HG02973 (cell line): ENCODE results near the gene DTNB.

ENCODE experiments used
- ATAC-seq: cut with Tn5 transposase; IDR thresholded peaks from one replicate; pipeline ENCODE4 v1.9.1; 2021; ENCODE audit warnings: moderate library complexity; ENCODE audit not compliant: unreplicated experiment

DTNB gene

DNA sequence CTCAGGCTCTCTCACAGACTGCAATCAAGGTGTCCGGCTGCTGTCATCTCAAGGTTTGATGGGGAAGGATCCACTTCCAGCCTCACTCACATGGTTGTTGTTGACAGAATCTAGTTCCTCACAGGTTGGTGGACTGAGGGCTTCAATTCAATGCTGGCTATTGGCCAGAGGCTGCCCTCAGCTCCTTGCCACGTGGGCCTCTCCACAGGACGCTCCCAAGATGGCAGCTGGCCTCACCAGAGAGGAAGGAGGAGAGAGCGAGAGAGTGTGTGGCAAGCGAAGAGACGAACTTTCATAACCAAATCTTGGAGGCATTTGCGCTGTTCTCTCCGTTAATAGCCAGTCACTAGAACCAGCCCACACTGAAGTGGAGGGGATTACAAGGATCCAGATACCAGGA, 318.1 kb downstream of the DTNB start:
- no peak for ATAC-seq

- ATAC-seq = no peak
Measured at GRCh38 chr2:25354116-25354515, 319.3 kb downstream of the DTNB start.

GRCh38 chr2:25349397-25349796, 324.0 kb downstream of the DTNB start:
- ATAC-seq = no peak

DNA sequence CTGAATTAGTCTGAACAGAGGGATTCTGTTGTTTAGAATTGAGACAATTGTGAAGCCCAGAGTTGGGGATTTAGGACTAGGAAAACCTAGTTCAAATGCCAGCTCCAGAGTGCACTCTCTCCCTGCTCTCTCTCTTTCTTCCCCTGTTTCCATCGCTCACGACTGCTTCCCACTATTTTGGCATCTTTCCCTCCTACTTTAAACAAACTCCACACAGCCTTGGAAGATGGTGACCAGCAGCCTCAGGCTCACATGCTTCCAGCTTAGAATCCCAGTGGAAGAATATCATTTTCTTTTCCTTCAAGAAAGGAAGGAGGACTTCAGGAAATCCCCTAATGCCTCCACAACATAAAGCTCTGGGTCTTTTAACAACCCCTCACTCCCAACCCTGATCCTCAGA, 325.5 kb downstream of the DTNB start:
- no peak for ATAC-seq

DNA sequence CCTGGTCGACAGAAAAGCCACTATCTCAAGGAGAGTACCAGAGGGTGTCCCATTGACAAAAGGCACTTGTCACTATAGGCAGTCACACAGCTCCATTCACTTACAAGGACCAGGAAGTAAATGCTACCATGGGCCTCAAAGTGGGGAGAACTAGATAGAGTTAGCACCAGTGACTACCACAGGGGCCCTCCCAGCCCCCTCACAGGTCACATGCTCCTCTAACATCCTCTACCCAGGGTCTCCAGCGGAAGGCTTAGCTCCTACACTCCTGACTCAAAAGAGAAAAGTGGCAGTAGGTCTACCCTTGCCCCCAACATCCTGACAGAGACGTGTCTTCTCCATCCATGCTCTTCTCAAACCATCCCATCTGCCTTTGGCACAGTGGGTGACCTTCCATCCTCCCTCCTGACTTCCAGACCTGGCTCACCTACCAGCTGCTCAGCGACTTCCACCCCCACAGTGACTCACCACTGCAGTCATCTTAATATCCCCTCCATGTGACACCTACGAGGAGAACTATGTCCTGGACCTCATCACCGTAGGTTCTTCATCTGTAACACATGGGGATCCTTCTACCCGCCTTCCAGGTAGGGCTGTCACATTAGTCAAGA, 326.1 kb downstream of the DTNB start:
- ATAC-seq = no peak

GRCh38 chr2:25343187-25343825, 330.1 kb downstream of the DTNB start:
- no peak for ATAC-seq

- ATAC-seq = peak; percentile 75
Measured at GRCh38 chr2:25342372-25343186, 330.8 kb downstream of the DTNB start.

DNA sequence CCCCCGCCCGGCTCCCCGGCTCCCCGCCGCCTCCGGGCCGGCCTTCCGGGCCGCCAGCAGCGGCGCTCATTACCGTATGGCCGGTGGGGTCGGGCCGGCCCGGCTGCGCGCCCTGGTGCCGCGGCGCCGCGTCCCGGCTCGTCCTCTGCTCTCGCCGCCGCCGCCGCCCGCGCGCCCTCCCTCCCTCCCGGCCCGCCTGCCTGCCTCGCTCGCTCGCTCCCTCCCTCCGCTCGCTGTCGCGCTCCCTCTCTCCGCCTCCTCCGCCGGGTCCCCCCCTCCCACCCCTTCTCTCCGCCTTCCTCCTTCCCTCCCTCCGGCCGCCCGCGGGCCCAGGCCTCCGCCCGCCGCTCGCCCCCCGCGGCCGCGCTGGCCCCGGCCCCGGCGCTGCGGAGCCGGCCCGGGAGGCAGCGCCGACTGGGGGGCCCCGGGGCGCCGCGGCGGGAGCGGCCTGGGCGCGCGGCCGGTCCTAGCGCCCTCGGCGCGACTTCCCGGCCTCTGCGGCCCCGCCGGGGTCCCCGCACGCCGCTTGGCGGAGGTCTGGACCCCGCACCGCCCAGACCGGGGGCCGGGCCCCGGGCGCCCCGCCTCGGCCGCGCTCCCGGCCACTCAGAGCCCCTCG, 331.5 kb downstream of the DTNB start, which contains the start of gene DNMT3A:
TSS of gene DNMT3A (minus strand) at position 173 of the 619 bp plus-strand sequence. CDS start 27,941 bp downstream, outside the sequence.
- peak; percentile 29 for ATAC-seq

DNA sequence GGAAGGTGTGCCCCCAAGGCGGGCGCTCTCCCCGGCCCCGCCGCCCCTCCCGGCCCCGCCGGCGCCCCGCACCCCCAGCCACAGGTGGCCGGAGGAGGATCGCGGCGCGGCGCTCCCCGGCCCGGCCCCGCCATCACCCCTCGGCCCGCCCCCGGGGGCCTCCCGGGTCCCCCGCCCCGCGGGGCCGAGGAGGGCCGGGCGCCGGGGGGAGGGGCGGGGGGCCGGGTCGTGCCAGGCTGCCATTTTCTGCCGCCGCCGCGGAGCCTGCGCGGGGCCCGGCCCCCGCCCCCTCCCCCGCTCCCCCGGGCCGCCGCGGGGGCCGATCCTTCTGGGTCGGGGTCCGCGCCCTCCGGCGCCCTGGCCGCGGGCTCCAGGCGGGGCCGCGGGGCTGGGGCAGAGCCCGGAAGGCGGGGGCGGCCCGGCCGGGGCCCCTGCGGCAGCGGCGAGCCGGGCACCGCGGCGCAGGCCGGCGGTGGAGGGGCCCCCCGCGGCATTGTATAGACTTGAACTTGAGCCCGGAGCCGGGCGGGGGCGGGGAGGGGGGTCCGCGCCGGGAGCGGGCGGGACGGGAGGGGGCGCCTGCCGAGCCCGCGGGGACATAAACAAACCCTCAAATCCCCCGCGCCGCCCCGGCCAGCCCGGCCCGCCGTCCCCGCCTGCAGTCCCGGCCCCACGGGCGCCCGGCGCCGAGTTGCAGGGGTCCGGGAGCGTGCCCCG, 332.2 kb downstream of the DTNB start:
- no peak for ATAC-seq

GRCh38 chr2:25340181-25340921, 333.0 kb downstream of the DTNB start:
- no peak for ATAC-seq

GRCh38 chr2:25339791-25340180, 333.6 kb downstream of the DTNB start:
- ATAC-seq = no peak

DNA sequence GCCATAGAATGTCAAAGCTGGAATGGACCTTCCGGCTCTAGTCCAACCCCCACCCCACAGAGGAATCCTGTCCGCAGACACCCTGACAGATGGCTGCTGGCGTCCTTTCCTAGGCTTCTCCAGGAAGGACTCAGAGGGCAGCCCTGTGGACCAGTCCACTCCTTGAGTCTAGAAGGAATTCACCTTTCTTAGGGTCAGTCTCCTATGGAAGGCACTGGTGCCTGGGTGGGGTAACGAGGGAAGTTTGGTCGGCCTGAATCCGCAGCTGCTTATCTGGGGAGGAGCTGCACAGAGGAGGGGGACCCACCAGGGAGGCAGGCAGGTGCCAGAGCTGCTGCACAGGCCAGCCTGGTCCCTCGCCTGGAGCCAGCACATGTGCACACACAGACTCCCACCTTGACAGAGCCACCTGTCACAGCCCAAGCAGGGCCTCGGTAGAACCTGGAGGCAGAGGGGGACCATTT, 334.1 kb downstream of the DTNB start:
- ATAC-seq = no peak

DNA sequence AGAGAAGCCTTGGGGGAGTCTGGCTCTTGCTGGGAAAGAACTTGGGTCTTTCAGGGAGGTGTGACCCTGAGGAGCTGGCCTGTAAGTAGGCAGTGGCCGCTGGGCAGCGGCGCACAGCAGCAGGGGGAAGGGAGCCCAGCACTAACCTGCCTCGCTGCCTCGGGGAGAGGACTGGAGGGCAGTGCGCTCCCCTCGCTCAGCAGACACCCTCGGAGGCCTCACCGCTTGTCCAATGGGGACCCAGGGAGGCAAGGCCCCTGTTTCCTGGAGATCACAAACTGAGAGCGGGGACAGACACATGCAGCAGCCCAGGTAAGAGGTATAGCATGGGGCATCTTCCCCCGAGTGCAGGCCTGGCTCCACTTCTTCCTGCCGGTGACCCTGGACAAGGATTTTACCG, 335.0 kb downstream of the DTNB start:
- no peak for ATAC-seq

DNA sequence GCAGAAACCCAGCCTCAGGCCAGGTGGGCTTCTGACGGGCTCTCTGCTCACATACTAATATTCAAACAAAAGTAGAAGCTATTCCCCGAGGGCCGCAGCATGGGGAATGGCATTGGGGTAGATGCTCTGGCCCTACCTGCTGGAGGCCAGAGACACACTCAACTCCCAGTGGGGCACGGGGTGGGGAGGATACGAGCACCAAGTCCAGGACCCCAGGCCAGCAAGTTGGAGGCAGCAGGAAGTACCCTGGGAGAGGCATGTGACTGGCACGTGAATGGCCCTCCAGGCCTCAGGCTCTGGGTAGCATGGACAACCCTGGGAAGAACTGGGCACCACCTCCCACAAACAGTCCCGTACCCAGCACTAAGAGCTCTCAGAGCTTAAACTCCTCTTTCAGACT, 335.5 kb downstream of the DTNB start:
- ATAC-seq = no peak

DNA sequence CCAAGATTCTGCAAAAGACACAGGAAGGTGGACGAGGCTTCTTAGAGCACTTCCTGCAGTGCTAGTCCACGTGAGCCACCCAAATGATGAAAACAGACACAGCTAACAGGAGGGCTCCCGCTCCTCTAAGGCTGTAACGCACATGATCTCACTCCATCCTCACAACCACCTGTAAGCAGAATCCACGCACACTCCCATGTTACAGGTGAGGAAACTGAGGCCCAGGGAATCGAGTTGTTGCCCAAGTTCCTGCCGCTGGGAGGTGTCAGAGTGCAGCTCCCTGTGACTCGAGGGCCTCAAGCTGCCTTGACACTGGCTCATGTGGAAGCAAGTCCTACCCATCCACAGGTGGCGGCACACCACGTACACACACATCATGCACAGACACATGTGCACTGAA, 336.1 kb downstream of the DTNB start:
- no peak for ATAC-seq

GRCh38 chr2:25336383-25336841, 337.0 kb downstream of the DTNB start:
- ATAC-seq = no peak

GRCh38 chr2:25335971-25336370, 337.4 kb downstream of the DTNB start:
- ATAC-seq = no peak

DNA sequence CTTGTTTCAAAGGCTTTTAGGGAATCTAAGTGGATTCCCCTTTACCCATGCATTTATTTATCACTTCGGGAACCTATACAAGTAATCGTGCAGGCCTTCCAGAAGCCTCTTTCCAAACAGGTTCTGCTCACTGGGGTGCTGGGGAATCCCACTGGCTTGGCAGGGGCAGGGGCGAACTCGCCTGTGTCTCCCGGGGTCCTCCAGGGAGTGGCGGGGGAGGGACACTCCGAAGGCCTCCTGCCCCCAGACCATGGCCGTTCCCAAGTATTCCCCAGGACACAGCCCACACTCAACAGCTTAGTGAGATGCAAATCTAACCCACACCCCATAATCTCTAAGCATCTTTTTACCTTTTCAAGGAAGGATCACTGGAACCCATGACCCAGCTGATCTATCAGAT, 338.2 kb downstream of the DTNB start:
- no peak for ATAC-seq

DNA sequence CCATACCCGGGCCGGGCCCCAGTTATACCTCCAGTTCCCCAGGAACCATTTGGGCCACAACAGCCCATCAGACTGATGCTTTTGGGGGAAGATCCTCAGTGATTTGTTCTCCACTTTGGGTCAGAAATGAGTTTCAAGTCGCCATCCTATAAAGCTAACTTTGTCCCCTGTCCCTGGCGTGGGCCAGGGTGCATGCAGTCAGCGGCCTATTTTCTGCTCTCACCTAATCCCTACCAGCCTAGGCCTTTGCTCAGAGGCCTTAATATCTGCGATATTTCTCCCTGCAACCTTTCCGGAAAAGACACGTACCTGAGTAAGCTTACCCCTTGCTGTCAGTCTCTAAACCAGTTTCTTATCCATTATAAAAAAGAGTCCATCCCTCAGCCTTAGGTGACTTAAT, 338.9 kb downstream of the DTNB start:
- no peak for ATAC-seq

DNA sequence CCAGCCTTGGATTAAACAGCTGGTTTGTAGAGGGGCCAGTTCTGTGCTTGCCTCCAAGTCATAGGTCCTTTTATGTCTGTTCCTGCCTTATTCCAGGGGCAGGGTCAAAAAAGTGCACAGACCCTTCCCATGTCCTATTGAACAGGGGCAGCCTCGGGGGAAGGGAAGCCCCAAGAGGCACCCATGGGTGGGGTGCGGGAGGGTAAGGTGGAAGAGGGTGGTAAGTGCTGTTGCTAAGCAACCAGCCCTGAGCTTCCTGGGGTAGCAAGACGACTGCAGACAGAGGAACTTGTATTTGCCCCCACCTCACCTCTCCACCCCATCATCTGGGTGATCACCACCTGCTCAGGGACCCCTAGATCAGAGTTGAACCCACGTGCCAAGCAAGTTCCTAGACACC, 339.4 kb downstream of the DTNB start:
- no peak for ATAC-seq
